ENCODE measurements around the gene NTRK2.

GRCh38 chr9:84817038-84817437 lies 147.5 kb downstream of the NTRK2 start:
- TF ChIP-seq, protein P1, sequence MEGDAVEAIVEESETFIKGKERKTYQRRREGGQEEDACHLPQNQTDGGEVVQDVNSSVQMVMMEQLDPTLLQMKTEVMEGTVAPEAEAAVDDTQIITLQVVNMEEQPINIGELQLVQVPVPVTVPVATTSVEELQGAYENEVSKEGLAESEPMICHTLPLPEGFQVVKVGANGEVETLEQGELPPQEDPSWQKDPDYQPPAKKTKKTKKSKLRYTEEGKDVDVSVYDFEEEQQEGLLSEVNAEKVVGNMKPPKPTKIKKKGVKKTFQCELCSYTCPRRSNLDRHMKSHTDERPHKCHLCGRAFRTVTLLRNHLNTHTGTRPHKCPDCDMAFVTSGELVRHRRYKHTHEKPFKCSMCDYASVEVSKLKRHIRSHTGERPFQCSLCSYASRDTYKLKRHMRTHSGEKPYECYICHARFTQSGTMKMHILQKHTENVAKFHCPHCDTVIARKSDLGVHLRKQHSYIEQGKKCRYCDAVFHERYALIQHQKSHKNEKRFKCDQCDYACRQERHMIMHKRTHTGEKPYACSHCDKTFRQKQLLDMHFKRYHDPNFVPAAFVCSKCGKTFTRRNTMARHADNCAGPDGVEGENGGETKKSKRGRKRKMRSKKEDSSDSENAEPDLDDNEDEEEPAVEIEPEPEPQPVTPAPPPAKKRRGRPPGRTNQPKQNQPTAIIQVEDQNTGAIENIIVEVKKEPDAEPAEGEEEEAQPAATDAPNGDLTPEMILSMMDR (IDR thresholded peaks at IDR 0.05 in 2 of 3, conservative IDR thresholded peaks at IDR 0.05 in 1 of 3; ENCODE audit: borderline replicate concordance in 1 of 3, insufficient read depth in 1 of 3, low read depth in 2 of 3, low read length in 2 of 3), result no peak
- TF ChIP-seq, protein P2, sequence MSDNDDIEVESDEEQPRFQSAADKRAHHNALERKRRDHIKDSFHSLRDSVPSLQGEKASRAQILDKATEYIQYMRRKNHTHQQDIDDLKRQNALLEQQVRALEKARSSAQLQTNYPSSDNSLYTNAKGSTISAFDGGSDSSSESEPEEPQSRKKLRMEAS (IDR thresholded peaks at IDR 0.05), result no peak
- TF ChIP-seq ELF1 (IDR thresholded peaks at IDR 0.05; ENCODE audit: borderline replicate concordance, low read depth) (no peak), CEBPB (IDR thresholded peaks at IDR 0.05; ENCODE audit: low read depth) (no peak), POLR2AphosphoS5 (IDR thresholded peaks at IDR 0.05; ENCODE audit: low read depth, low read length) (no peak), POLR2A (IDR thresholded peaks at IDR 0.05; ENCODE audit: borderline replicate concordance, extremely low read depth, insufficient read depth, insufficient read length) (no peak), SIN3A (IDR thresholded peaks at IDR 0.05; ENCODE audit: low read depth) (no peak), SRF (IDR thresholded peaks at IDR 0.05; ENCODE audit: low read depth) (no peak), TCF7L2 (IDR thresholded peaks at IDR 0.05; ENCODE audit: borderline replicate concordance, extremely low read depth, insufficient read depth, insufficient read length) (no peak)
- TF ChIP-seq, protein P3, sequence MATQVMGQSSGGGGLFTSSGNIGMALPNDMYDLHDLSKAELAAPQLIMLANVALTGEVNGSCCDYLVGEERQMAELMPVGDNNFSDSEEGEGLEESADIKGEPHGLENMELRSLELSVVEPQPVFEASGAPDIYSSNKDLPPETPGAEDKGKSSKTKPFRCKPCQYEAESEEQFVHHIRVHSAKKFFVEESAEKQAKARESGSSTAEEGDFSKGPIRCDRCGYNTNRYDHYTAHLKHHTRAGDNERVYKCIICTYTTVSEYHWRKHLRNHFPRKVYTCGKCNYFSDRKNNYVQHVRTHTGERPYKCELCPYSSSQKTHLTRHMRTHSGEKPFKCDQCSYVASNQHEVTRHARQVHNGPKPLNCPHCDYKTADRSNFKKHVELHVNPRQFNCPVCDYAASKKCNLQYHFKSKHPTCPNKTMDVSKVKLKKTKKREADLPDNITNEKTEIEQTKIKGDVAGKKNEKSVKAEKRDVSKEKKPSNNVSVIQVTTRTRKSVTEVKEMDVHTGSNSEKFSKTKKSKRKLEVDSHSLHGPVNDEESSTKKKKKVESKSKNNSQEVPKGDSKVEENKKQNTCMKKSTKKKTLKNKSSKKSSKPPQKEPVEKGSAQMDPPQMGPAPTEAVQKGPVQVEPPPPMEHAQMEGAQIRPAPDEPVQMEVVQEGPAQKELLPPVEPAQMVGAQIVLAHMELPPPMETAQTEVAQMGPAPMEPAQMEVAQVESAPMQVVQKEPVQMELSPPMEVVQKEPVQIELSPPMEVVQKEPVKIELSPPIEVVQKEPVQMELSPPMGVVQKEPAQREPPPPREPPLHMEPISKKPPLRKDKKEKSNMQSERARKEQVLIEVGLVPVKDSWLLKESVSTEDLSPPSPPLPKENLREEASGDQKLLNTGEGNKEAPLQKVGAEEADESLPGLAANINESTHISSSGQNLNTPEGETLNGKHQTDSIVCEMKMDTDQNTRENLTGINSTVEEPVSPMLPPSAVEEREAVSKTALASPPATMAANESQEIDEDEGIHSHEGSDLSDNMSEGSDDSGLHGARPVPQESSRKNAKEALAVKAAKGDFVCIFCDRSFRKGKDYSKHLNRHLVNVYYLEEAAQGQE (IDR thresholded peaks at IDR 0.05; ENCODE audit: low read depth), result no peak
- TF ChIP-seq, protein P4, sequence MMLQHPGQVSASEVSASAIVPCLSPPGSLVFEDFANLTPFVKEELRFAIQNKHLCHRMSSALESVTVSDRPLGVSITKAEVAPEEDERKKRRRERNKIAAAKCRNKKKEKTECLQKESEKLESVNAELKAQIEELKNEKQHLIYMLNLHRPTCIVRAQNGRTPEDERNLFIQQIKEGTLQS (IDR thresholded peaks at IDR 0.05), result no peak

Measured in HCT116 (cell line).